Measurements from ENCODE around the gene KCNE3. TPM values are rescaled to one million over a fixed set of nuclear protein-coding genes. Genes with fewer than 3 reads are reported as not detected.

The KCNE3 gene, protein sequence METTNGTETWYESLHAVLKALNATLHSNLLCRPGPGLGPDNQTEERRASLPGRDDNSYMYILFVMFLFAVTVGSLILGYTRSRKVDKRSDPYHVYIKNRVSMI
- 0.05 TPM in 1 of 5 replicates, not detected in the others for total RNA-seq (2022; extraction: Qiagen RNA extraction; ENCODE audit: low read depth)

DNA sequence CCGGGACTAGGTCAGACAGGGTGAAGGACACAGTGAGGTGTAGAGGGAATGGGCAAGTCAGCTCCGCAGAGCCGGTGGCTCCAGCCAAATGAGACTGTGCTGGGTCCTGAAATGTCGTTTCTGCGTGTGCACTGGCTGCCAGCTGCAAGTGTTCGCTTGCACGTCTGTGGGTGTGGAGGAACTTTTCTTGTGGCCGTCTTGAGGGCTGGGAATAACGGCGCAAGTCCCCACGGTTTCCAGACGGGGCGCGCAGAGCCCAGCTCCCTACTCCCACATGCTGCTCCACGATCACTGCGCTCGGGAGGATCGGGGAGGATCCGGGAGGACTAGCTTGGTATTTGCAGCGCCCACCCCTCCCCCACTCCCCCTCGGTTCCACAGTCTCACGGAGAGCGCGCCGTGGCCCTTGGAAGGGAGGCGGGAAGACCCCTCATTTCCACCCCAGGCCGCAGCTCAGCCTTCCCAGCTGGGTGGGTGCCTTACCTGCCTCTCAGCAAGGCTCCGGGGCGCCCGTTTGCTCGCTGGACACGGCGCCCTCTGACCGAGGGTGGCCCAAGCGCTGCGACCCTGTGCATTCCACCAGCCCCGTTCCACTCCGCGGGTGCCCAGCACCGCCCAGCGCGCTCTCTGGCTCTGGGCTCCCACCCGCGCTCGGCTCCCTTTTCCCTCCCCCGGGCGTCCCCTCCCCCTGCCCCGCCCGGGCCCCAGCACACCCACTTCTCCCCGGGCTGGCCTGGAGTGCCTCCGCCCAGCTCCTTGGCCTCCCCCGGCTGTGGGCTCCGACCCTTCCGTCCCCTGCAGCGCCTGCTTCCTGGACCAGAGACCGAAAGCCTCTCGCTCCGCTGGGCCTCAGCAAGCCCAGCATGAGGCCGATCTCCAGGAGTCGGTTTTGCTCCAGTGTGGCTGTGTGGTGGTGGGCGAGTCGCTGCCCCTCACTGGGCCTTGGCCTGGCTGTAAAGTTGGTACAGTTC lies at the start of gene KCNE3:
TSS of gene KCNE3 (minus strand) at position 634 of the 970 bp plus-strand sequence. CDS start 9,986 bp downstream, outside the sequence.

DNA sequence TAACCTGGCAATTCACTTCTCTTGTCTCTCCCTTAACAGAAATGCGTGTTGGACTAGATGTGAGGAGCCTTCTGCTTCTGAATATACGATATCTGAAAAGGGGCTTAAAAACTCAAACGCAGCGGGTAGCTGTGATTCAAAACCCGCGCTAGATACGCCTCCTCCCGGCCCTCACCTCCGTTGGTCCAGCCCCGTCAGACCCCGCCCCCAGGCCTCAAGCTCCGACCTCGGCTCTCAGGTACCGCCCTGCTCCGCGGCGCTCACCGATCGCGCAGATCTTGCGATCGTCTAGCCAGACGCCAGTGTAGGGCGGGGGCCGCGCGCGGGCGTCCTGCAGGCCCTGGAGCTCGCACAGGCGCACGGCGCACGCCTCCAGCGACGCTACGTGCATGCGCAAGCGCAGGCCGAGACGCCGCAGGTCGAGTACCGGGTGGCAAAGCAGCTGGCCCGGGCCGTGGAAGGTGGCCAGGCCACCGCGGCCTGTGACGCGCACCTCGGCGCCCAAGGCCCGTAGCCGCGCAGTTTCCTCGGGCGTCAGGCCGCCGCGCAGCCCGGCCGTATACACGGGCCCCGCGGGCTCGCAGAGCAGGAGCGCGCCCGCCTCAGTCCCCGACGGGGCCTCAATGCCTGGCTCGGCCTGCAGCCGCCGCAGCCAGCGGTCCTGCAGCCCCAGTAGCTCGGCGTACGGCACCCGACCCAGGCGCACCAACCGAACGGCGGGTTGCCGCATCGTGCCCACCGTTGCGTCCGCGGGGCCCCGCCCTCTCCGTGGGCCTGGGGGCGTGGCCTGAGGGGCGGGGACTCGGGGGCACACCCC lies 25.8 kb upstream of the KCNE3 start, which contains the start of gene LIPT2:
TSS of gene LIPT2 (minus strand) at position 751 of the 817 bp plus-strand sequence. CDS start at position 730, 21 bp downstream.

Other genes with a start within 250 kb of the KCNE3 start
- 29.5 to 52.9 TPM (median 41.6 TPM) in 5 replicates for gene P4HA3, start 155.9 kb downstream of the KCNE3 start, total RNA-seq (2022; extraction: Qiagen RNA extraction; ENCODE audit: low read depth)
- 4.6 to 14.4 TPM (median 14.1 TPM) in 5 replicates for gene PGM2L1, start 69.1 kb downstream of the KCNE3 start, total RNA-seq (2022; extraction: Qiagen RNA extraction; ENCODE audit: low read depth)
- 1.8 to 4.2 TPM (median 2.4 TPM) in 5 replicates for gene LIPT2, start 26.2 kb upstream of the KCNE3 start, total RNA-seq (2022; extraction: Qiagen RNA extraction; ENCODE audit: low read depth)
- 15.4 to 21.0 TPM (median 19.7 TPM) in 5 replicates for gene POLD3, start 125.0 kb upstream of the KCNE3 start, total RNA-seq (2022; extraction: Qiagen RNA extraction; ENCODE audit: low read depth)